ENCODE data around the gene LZTS3.
"Not testable (repeated sequence)": the region's sequence is repeated elsewhere in the genome, so short reads cannot be mapped to it uniquely, and the experiment has no call there.

Gene LZTS3

DNA sequence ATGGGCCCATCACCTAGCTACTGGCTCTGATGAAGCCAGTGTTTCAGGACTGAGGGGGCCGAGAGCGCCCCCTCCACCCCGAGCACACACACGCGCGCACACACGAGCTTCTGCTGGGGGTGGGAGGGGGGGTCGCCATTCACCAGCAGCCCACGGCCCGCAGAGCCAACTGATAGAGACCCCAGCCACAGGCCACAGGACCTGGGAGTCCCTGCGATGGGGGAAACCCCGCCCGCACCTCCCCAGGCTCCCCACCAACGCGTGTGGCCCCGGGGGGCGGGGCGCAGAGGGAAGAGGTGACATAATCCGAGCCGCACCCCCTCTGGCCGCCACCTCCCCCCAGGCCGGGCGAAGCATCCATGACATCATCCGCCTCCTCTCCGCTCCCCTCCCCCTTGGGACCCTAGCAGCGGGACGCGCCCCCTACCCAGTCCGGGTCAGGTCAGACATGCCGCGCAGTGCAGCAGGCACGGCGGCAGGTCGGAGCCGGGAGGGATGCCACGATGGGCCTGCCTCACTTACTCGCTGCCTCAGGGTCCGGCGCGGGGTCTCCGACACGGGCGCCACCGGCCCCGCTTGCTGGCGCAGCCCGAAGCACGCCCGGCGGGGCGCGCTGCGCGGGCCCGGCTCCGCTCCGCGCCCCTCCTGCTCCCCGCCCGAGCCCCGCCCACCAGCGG lies at the start of gene LZTS3:
LZTS3 (minus strand) TSS at position 617 of the 677 bp plus-strand sequence. CDS start 6,386 bp downstream, outside the sequence.
- DNase-seq, result peak; percentile 43 to 74 (median 62)

- no peak for DNase-seq
Measured at GRCh38 chr20:3221398-3222226, 48.3 kb upstream of the LZTS3 start.

- peak; percentile 50 to 61 (median 58) for DNase-seq
Measured at GRCh38 chr20:3218307-3218988, 45.1 kb upstream of the LZTS3 start.

DNA sequence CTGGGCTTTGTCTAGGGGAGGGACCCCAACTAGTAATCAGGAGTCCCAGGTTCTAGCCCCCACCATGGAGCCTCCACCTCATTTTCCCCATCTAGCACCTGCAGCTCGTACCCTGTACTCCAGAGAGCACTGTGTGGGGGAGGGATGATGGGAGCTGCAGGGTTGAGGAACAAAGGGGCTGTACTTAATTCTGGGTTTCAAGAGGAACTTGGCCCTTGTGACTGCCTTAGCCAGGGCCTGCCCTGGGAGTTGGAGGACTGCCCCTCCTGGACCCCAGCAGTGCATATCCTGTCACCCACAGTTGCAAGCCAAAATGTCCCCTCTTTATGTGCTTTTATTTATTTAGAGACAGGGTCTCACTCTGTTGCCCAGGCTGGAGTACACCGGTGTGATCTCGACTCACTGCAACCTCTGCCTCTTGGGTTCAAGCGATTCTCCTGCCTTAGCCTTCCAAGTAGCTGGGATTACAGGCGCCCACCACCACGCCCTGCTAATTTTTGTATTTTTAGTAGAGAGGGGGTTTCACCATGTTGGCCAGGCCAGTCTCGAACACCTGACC lies 42.1 kb upstream of the LZTS3 start:
- DNase-seq, result not testable (repeated sequence)

GRCh38 chr20:3213226-3213625 lies 39.9 kb upstream of the LZTS3 start:
- DNase-seq, result no peak

- no peak for DNase-seq
Measured at GRCh38 chr20:3210346-3210745, 37.0 kb upstream of the LZTS3 start.

GRCh38 chr20:3209946-3210317 lies 36.6 kb upstream of the LZTS3 start:
- no peak for DNase-seq

GRCh38 chr20:3209257-3209945 lies 36.1 kb upstream of the LZTS3 start, which contains the start of gene ITPA:
ITPA (plus strand) TSS chr20:3209498; CDS start chr20:3209552, 54 bp downstream.
- peak; percentile 17 to 38 (median 26) for DNase-seq

DNA sequence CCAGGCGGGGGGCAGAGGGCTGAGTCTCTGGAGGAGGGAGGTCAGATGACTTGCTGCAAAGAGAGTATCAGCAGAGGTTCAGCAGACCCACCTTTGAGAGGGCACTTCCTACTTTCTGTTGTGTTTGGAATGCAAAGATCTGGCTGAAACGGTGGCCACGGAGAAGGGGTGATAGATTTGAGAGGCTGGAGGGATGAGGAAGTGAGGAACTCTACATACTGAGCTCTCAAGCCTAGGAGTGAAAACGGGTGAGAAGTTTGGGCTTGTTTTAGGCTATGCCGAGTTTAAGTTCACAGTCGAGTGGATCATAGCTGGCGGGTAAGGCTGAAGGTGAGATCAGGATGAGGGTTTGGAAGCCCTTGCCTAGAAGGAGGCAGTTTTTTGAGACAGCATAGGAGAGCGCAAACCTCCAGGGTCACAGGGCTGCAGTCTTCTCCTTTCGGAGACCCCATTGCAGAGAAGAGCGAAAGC lies 35.5 kb upstream of the LZTS3 start:
- DNase-seq, result no peak

DNA sequence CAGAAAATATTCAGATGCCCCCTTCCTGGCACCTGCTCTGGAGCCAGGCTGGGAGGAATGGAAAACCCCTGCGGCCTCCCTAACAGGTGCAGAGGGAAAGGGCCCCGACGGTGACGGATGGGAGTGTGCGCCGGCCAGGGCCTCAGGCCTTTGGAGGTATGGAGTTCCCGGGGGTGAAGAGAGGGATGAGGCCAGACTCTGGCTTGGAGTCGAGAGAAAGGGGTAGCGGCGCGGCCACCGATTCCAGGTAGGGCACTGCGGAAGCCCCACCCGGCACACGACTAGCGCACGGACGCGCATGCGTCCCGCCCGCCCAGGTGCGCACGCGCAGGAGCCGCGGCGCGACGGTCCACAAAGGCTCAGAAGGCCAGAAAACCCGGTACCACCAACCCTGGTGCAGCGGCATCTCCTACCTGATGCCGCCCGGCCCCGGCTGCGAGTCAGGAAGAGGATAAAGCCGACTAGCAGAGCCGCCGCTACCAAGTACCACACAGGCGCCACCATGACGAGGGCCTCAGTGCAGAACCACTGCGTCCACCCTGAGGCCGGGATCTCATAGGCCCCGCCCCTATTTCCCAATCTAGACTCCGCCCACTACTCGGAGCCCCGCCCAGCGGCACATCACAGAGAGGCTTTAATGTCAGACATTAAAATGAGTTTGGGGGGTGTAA lies 30.9 kb upstream of the LZTS3 start, which contains the start of gene DDRGK1:
DDRGK1 (minus strand) TSS at position 559 of the 671 bp plus-strand sequence; CDS start at position 504, 55 bp downstream.
- peak; percentile 77 to 85 (median 79) for DNase-seq

- DNase-seq, result peak in 1 of 4 experiments; percentile 10
Measured at GRCh38 chr20:3203315-3204123, 30.2 kb upstream of the LZTS3 start.

GRCh38 chr20:3202965-3203314 lies 29.6 kb upstream of the LZTS3 start:
- DNase-seq, result no peak

DNA sequence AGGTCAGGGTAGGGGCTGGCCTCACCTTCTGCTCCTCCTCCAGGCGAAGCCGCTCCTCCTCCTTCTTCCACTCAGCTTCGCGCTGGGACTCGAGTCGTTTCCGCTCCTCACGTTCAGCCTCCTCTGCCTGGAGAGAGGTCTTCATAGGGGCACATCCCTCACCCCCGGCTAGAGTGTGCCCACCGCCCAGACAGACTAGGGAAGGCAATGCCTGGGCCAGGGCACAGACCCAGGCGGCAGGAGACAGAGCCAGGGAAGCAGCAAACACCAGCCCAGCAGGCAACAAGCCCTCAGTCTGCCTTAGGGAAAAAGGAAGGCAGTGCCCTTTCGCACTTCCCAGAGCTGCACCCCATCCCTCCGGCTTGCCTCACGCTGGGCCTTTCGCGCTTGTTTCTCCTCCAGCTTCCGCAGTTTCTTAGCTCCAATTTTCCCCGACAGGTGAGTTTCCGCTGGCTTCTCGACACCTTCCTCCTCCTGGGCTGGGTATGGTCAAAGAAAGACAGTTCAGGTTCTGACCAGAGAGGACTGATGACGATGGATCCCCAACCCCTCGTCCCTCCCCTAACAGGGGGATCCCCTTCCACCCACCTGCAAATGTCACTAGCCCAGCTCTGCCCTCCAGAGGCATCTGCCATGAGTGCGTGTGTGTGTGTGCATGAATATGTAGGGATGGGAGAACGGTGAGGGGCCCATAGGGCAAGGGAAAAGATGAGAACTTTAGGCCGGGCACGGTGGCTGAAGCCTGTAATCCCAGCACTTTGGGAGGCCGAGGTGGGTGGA lies 26.8 kb upstream of the LZTS3 start:
- DNase-seq, result no peak

DNA sequence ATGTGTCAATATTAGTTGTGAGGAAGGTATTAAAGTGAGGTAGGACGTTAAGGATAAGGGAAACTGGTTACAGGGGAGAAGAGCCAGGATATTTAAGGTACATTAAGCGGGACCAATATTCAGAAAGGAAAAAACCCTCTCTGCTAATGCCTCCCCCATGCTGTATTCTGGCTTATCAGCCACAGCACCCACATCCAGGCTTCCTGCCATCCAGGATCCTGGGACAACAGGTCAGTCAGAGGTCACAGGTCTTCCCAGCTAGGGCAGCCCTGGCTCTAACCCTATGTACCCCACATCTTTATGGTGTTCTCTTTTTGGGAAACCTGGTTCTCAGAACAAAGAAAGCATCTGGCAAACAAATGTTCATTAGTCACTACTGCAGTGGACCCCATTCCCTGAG lies 25.9 kb upstream of the LZTS3 start:
- no peak for DNase-seq

DNA sequence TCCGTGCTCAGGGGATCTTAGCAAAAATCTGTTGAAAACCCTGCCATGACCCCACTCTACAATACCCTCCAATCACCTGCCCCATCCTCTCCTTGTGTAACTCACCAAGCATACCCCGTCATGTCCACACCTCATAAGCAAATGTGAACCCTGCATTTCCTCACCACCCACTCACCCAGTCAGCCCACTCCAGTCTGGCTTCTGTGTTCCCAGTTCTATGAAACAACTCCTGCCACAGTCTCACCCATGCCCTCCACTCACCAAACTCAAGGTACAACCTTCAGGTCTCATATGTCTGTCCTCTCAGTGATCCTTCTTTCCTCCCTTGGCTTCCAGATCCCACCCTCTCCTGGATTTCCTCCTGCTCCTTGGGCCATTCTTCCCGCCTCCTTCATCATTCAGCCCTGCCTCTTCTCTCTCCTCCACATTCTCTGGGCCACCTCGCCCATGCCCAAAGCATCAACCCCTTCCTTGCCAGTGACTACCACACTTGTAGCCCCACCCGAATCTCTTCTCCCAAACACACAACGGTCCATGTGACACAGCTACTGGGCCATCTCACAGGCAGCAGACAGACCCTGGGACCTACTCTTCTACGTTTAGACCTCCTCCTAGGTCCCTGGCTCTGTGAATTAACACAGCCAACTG lies 22.4 kb upstream of the LZTS3 start:
- no peak for DNase-seq

GRCh38 chr20:3194617-3195280 lies 21.4 kb upstream of the LZTS3 start:
- no peak for DNase-seq

GRCh38 chr20:3193806-3194616 lies 20.7 kb upstream of the LZTS3 start:
- DNase-seq, result no peak
